Mesothelial cell of epicardium (in vitro differentiated cells): Measurements from ENCODE around the gene LRRC49. TPM values are rescaled to one million over a fixed set of nuclear protein-coding genes. Genes with fewer than 3 reads are reported as not detected.

Experiments
- DNase-seq, 2 experiments: peaks; one replicate each; pipeline ENCODE4 v3.0.0; 2021; ENCODE audit warnings: low spot score in 2 of 2; ENCODE audit not compliant: unreplicated experiment in 2 of 2
- H3K27ac Mint-ChIP-seq: 2 replicates; pipeline ENCODE4 v1.8.0; 2021; ENCODE audit warnings: mixed read lengths
- H3K27me3 Mint-ChIP-seq: 2 replicates; pipeline ENCODE4 v1.8.0; 2021; ENCODE audit warnings: low read depth, mixed read lengths
- H3K36me3 Mint-ChIP-seq: 2 replicates; pipeline ENCODE4 v1.8.0; 2021; ENCODE audit warnings: mixed read lengths
- H3K4me1 Mint-ChIP-seq: 2 replicates; pipeline ENCODE4 v1.8.0; 2021; ENCODE audit warnings: mixed read lengths
- H3K4me3 Mint-ChIP-seq: 2 replicates; pipeline ENCODE4 v1.8.0; 2021; ENCODE audit warnings: mild to moderate bottlenecking, moderate library complexity, mixed read lengths
- H3K9me3 Mint-ChIP-seq: 2 replicates; pipeline ENCODE4 v1.8.0; 2021; ENCODE audit warnings: mixed read lengths
- CTCF ChIP-seq: fragments of 200-600 bp; sonication (generic); IDR thresholded peaks from one replicate; pipeline ENCODE4 v1.5.0; 2021; ENCODE audit warnings: antibody characterized with exemption; ENCODE audit not compliant: unreplicated experiment
- total RNA-seq: library from RNA; stranded (reverse); gene quantifications from 3 replicates; pipeline ENCODE4 v1.2.1, GENCODE V29; 2021

Gene LRRC49
- total RNA-seq, 1 donor from 2014 or later = 25.5 TPM

- peaks cover 7% of the 10 kb centered on the region for H3K4me1 Mint-ChIP-seq
- H3K27me3 Mint-ChIP-seq = peaks cover 27% of the 10 kb centered on the region
- TF ChIP-seq CTCF = no peak
- H3K27ac Mint-ChIP-seq = no peak overlapping the region
- H3K36me3 Mint-ChIP-seq = peaks cover 3% of the 10 kb centered on the region
- DNase-seq = no peak
- peaks cover 26% of the 10 kb centered on the region for H3K9me3 Mint-ChIP-seq
- H3K4me3 Mint-ChIP-seq = no peak overlapping the region
Measured at GRCh38 chr15:71084264-71084663, 191.6 kb downstream of the LRRC49 start.

GRCh38 chr15:71085809-71086208 is 193.2 kb downstream of the LRRC49 start:
- no peak overlapping the region for H3K27ac Mint-ChIP-seq
- TF ChIP-seq CTCF = no peak
- peaks cover 27% of the 10 kb centered on the region for H3K27me3 Mint-ChIP-seq
- DNase-seq = no peak
- H3K4me3 Mint-ChIP-seq = no peak overlapping the region
- no peaks in the 10 kb centered on the region for H3K4me1 Mint-ChIP-seq
- H3K9me3 Mint-ChIP-seq = peaks cover 26% of the 10 kb centered on the region
- H3K36me3 Mint-ChIP-seq = peaks cover 3% of the 10 kb centered on the region

DNA sequence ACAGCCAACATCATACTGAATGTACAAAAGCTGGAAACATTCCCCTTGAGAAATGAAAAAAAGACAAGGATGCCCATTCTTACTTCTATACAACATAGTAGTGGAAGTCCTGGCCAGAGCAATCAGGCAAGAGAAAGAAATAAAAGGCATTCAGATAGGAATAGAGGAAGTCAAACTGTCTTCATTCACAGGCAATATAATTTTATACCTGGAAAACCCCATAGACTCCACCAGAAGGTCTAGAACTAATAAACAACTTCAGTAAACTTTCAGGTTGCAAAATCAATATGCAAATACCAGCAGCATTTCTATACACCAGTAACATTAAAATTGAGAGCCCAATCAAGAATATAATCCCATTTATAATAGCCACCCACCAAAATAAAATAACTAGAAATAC is 195.5 kb downstream of the LRRC49 start:
- DNase-seq = no peak
- no peak overlapping the region for H3K4me3 Mint-ChIP-seq

DNA sequence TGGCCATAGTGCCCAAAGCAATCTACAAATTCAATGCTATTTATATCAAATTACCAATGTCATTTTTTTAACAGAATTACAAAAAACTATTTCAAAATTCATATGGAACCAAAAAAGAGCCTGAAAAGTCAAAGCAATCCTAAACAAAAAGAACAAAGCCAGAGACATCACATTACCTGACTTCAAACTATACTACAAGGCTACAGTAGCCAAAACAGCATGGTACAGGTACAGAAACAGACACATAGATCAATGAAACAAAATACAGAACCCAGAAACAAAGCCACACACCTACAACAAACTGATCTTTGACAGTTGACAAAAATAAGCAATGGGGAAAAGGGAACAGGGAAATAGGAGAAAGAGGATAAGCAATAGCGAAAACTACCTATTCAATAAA is 196.1 kb downstream of the LRRC49 start:
- H3K36me3 Mint-ChIP-seq = peaks cover 3% of the 10 kb centered on the region
- H3K27me3 Mint-ChIP-seq = peaks cover 25% of the 10 kb centered on the region
- no peak for DNase-seq
- H3K4me3 Mint-ChIP-seq = no peak overlapping the region
- peaks cover 26% of the 10 kb centered on the region for H3K9me3 Mint-ChIP-seq
- peaks cover 13% of the 10 kb centered on the region for H3K4me1 Mint-ChIP-seq
- H3K27ac Mint-ChIP-seq = no peak overlapping the region
- no peak for TF ChIP-seq CTCF

More for the DNA sequence above, 195.5 kb downstream of the LRRC49 start:
- Mint-ChIP-seq H3K36me3 (peaks cover 3% of the 10 kb centered on the region), H3K4me1 (peaks cover 7% of the 10 kb centered on the region), H3K27ac (no peak overlapping the region), H3K9me3 (peaks cover 26% of the 10 kb centered on the region), H3K27me3 (peaks cover 25% of the 10 kb centered on the region)
- no peak for TF ChIP-seq CTCF

DNA sequence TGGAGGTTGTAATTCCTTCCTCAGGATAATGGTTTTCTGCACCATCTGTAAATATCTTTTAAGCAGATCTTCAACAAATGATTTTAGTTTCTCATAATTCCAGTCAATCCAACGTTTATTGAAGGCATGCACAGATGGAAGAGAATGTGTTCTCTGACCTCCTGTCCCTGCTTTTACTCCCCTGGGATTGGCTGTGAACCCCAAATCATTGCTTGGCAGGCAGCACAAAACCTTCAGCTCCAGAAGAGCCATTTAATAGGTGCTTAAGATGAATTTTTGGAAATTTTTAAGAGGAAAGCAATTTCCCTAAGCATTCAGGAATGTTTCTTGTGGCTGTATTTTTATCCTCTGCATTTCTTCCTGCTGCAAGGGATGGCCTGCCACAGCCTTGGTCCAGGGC is 197.2 kb downstream of the LRRC49 start:
- no peak for TF ChIP-seq CTCF
- H3K9me3 Mint-ChIP-seq = peaks cover 26% of the 10 kb centered on the region
- H3K4me3 Mint-ChIP-seq = no peak overlapping the region
- no peak for DNase-seq
- peaks cover 15% of the 10 kb centered on the region for H3K4me1 Mint-ChIP-seq
- no peak overlapping the region for H3K27ac Mint-ChIP-seq
- H3K36me3 Mint-ChIP-seq = peaks cover 3% of the 10 kb centered on the region
- peaks cover 22% of the 10 kb centered on the region for H3K27me3 Mint-ChIP-seq

DNA sequence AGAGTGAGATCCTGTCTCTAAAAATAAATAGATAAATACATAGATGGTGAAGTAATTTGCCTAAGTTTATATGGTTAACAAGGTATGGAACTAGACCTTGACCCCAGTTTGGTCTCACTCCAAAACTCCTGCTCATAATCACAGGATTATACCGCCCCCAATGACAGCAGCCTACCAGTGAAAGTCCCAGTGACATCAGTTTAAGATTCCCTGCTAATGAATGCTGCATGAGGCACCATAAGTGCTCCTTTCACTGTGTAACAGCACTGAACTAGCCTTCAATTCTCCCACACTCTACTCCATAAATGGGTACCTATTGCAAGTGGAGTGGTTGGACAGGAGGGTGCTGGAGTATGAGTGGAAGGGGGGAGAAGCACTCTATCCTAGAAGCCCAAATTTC is 199.0 kb downstream of the LRRC49 start:
- H3K27ac Mint-ChIP-seq = no peak overlapping the region
- H3K4me3 Mint-ChIP-seq = no peak overlapping the region
- peaks cover 24% of the 10 kb centered on the region for H3K9me3 Mint-ChIP-seq
- H3K27me3 Mint-ChIP-seq = peaks cover 10% of the 10 kb centered on the region
- DNase-seq = no peak
- H3K4me1 Mint-ChIP-seq = peaks cover 15% of the 10 kb centered on the region
- TF ChIP-seq CTCF = no peak
- peaks cover 3% of the 10 kb centered on the region for H3K36me3 Mint-ChIP-seq
